Mesothelial cell of epicardium (in vitro differentiated cells): ENCODE measurements around the gene DOCK11. TPM values are rescaled to one million over a fixed set of nuclear protein-coding genes. Genes with fewer than 3 reads are reported as not detected.

ENCODE experiments used
- DNase-seq, 2 experiments: peaks; one replicate each; pipeline ENCODE4 v3.0.0; 2021; ENCODE audit warnings: low spot score in 2 of 2; ENCODE audit not compliant: unreplicated experiment in 2 of 2
- H3K27ac Mint-ChIP-seq: 2 replicates; pipeline ENCODE4 v1.8.0; 2021; ENCODE audit warnings: mixed read lengths
- H3K27me3 Mint-ChIP-seq: 2 replicates; pipeline ENCODE4 v1.8.0; 2021; ENCODE audit warnings: low read depth, mixed read lengths
- H3K36me3 Mint-ChIP-seq: 2 replicates; pipeline ENCODE4 v1.8.0; 2021; ENCODE audit warnings: mixed read lengths
- H3K4me1 Mint-ChIP-seq: 2 replicates; pipeline ENCODE4 v1.8.0; 2021; ENCODE audit warnings: mixed read lengths
- H3K4me3 Mint-ChIP-seq: 2 replicates; pipeline ENCODE4 v1.8.0; 2021; ENCODE audit warnings: mild to moderate bottlenecking, moderate library complexity, mixed read lengths
- H3K9me3 Mint-ChIP-seq: 2 replicates; pipeline ENCODE4 v1.8.0; 2021; ENCODE audit warnings: mixed read lengths
- total RNA-seq: library from RNA; stranded (reverse); gene quantifications from 3 replicates; pipeline ENCODE4 v1.2.1, GENCODE V29; 2021
- TF ChIP-seq, protein P1 (sequence below): fragments of 200-600 bp; sonication (generic); IDR thresholded peaks from one replicate; pipeline ENCODE4 v1.5.0; 2021; ENCODE audit warnings: antibody characterized with exemption; ENCODE audit not compliant: unreplicated experiment

The DOCK11 gene
- total RNA-seq, 1 donor from 2014 or later = 56.7 TPM

DNA sequence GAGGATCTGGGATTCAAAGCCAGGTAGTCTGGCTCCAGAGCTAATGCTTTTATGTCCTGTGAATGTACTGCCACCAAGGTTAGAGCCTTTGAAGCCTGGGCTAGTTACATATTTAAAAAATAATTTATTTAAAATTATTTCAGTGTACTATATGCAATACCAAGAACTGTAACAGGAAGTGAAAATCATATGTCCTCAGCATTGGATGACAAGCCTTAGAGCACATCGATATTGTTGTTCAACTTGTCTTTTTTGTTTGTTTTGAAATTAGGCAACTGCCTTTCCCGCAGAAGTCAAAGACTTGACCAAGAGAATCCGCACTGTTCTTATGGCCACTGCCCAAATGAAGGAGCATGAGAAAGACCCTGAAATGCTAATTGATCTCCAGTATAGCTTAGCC lies 158.7 kb downstream of the DOCK11 start:
- TF ChIP-seq, protein P1, sequence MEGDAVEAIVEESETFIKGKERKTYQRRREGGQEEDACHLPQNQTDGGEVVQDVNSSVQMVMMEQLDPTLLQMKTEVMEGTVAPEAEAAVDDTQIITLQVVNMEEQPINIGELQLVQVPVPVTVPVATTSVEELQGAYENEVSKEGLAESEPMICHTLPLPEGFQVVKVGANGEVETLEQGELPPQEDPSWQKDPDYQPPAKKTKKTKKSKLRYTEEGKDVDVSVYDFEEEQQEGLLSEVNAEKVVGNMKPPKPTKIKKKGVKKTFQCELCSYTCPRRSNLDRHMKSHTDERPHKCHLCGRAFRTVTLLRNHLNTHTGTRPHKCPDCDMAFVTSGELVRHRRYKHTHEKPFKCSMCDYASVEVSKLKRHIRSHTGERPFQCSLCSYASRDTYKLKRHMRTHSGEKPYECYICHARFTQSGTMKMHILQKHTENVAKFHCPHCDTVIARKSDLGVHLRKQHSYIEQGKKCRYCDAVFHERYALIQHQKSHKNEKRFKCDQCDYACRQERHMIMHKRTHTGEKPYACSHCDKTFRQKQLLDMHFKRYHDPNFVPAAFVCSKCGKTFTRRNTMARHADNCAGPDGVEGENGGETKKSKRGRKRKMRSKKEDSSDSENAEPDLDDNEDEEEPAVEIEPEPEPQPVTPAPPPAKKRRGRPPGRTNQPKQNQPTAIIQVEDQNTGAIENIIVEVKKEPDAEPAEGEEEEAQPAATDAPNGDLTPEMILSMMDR = no peak

DNA sequence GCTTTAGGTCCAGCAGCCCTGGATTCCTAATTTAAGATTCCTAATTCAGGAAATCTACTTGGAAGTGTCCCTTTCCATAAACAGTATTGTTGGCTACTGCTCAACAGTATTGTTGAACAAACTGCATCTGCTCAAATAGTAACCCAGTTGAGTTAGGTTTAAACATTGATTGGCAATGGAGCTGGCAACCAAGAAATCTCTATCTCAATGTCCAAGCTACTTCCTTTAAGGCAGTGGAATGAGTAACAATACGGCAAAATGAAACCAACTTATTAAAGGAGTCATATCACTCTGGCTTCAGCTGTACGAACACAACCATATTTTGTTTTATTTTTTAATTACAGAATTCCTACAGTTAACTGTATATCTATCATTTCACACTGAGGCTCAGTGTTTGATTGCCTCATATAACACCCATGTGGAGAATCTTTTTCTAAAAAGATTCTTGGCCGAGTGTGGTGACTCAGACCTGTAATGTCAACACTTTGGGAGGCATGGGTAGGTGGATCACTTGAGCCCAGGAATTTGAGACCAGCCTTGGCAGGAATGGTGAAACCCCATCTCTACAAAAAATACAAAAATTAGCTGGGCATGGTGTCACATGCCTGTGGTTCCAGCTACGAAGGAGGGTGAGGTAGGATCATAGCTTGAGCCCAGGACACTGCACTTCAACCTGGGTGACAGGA lies 160.1 kb downstream of the DOCK11 start:
- H3K36me3 Mint-ChIP-seq = peaks cover 23% of the 10 kb centered on the region
- peaks cover 2% of the 10 kb centered on the region for H3K4me1 Mint-ChIP-seq
- no peak overlapping the region for H3K4me3 Mint-ChIP-seq
- peaks cover 18% of the 10 kb centered on the region for H3K9me3 Mint-ChIP-seq
- TF ChIP-seq, protein P1 = no peak
- DNase-seq = no peak
- no peaks in the 10 kb centered on the region for H3K27me3 Mint-ChIP-seq
- no peak overlapping the region for H3K27ac Mint-ChIP-seq

More for the DNA sequence above, 158.7 kb downstream of the DOCK11 start:
- no peak overlapping the region for H3K27ac Mint-ChIP-seq
- H3K27me3 Mint-ChIP-seq = no peaks in the 10 kb centered on the region
- H3K4me3 Mint-ChIP-seq = no peak overlapping the region
- H3K36me3 Mint-ChIP-seq = peaks cover 20% of the 10 kb centered on the region
- H3K4me1 Mint-ChIP-seq = peaks cover 2% of the 10 kb centered on the region
- no peak for DNase-seq
- H3K9me3 Mint-ChIP-seq = peaks cover 11% of the 10 kb centered on the region

DNA sequence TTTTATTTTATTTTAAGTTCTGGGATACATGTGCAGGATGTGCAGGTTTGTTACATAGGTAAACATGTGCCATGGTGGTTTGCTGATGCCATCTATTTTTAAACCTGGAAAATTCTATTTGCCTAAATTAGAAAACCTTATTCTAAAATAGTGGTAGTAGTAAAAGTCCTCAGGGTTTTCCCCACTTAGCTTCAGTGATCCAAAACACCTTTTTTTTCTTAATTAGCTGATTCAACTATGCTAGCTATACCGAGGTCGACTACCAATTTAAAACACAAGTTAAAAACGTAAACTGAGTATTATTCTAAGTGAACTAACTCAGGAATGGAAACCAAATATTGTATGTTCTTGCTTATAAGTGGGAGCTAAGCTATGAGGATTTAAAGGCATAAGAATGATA lies 161.8 kb downstream of the DOCK11 start:
- peaks cover 27% of the 10 kb centered on the region for H3K36me3 Mint-ChIP-seq
- H3K4me1 Mint-ChIP-seq = peaks cover 2% of the 10 kb centered on the region
- no peak overlapping the region for H3K4me3 Mint-ChIP-seq
- no peaks in the 10 kb centered on the region for H3K27me3 Mint-ChIP-seq
- TF ChIP-seq, protein P1 = no peak
- no peak overlapping the region for H3K27ac Mint-ChIP-seq
- peaks cover 26% of the 10 kb centered on the region for H3K9me3 Mint-ChIP-seq
- no peak for DNase-seq

DNA sequence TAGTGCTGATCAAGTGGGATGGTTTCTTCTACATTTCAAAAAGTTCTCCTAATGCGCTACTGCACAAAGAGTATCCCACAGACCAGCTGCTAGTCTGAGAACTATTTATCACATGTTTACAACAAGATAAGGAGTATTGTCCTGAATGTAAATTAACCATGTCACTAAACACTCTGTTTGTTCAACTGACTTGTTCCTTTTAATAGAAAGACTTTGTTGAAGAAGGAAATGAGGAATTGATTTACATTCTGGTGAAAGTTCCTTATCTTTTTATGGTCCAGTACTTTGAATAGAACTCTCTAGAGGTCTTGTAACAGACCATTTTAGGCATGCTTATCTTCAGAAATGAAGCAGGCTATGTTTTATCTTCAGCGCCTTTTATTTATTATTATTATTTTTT lies 164.5 kb downstream of the DOCK11 start:
- Mint-ChIP-seq H3K4me3 (no peak overlapping the region), H3K27me3 (no peaks in the 10 kb centered on the region), H3K9me3 (peaks cover 29% of the 10 kb centered on the region), H3K27ac (no peak overlapping the region), H3K36me3 (peaks cover 27% of the 10 kb centered on the region), H3K4me1 (peaks cover 2% of the 10 kb centered on the region)
- DNase-seq = no peak
- TF ChIP-seq, protein P1 = no peak

DNA sequence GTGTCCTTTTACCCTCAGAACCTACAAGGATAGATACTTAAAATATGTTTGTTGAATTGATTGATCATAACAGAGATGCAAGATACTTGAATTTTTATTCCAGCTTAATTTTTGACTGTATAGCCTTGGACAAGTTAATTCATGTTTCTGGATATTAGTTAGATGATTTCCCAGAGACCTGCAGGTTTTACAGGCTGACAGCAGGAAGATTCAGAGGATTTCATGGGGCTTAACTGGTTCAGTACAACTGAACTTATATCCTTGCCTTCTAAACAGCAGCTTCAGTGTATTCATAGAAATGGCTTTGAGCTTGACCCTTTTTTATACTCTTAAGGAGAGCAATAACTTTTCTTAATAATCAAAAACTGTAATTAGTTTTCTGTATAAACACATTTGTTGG lies 169.6 kb downstream of the DOCK11 start:
- peaks cover 21% of the 10 kb centered on the region for H3K36me3 Mint-ChIP-seq
- H3K27me3 Mint-ChIP-seq = no peaks in the 10 kb centered on the region
- H3K27ac Mint-ChIP-seq = no peak overlapping the region
- peaks cover 27% of the 10 kb centered on the region for H3K9me3 Mint-ChIP-seq
- H3K4me3 Mint-ChIP-seq = no peak overlapping the region
- peaks cover 2% of the 10 kb centered on the region for H3K4me1 Mint-ChIP-seq
- no peak for DNase-seq
- TF ChIP-seq, protein P1 = no peak
